SH-SY5Y (cell line): Measurements from ENCODE around the gene STAMBPL1.

Experiments used
- GATA2 ChIP-seq: IDR thresholded peaks from 2 replicates; pipeline ENCODE4 v1.6.1; 2011; ENCODE audit warnings: mild to moderate bottlenecking, low read depth, low read length
- GATA3 ChIP-seq: IDR thresholded peaks from 2 replicates; pipeline ENCODE4 v1.6.1; 2011; ENCODE audit warnings: low read depth, mild to moderate bottlenecking, low read length, moderate library complexity

Gene STAMBPL1

DNA sequence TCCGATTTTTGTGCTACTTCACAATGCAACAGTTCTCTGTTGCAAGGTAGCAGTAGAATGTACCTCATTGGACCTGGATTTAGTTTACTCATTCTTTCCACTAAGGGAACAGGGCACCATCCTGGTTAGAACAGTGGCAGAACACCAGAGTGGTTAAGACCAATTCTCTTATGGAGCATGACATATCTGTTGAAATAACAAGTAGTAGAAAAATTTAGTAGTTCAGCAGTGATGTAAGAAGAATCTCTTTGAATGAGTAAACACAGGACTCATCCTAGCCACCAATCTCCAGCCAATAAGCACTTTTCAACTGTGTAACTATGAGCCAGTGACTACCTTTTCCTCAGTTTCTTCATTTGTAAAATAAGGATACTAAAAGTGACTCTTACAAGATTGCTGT, 30.8 kb upstream of the STAMBPL1 start:
- TF ChIP-seq GATA3 (no peak), GATA2 (no peak)

DNA sequence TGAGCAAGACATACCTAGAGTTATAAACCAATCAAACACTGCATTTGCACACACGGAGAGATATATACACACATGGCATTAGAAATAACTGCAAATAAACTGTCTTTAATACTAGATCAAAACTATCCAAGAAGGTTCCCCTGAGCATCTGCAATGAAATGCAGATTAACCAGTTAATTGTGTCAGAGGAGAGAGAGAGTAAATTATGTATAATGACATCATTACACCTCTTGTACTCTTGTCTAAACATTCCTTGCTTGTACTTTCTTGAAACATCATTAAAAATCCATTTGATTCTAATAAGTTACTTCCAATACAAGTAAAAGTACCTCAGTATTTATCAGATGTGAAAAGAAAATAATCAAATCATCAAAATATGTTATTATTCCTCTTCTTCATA, 29.3 kb upstream of the STAMBPL1 start:
- TF ChIP-seq GATA2, result no peak
- no peak for TF ChIP-seq GATA3

DNA sequence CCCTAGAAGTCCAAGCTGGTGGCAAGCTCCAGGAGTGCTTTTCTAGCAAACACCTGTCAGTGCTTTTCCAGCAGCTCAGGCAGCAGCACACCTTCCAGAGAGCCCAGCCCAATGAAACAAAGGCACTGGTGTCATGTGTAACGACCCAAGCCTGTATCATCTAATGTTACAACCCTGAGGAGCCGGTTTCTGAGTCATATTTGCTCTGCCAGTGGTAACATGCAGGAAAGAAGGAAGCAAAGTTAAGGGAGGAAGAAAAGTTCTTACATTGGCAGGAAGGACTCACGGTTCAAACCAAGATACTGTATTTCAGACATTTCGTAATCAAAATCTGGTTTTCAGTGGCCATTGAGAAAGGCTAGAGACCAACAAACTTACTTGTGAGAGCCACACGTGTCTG, 28.3 kb upstream of the STAMBPL1 start, which contains the start of gene ANKRD22:
Gene ANKRD22 (minus strand): TSS at position 139 of the 400 bp plus-strand sequence. CDS start 237 bp downstream, outside the sequence.
- TF ChIP-seq GATA3, result no peak

DNA sequence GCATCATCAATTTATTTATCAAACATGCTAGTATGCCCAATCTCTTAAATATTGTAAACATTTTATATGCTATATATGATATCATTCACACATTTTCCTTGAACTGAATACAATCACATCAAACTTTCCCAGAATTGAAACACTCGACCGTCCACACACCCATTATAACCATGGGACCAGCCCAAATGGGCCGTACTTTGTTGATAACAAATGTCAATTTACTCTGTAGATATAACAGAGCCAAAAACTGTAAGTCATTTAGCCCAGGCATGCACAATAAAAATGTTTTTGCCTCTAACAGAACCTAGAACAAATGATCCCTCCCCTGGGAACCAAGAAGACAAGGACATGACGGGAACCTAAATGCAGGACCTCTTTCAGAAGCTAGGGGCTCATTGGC, 27.7 kb upstream of the STAMBPL1 start:
- TF ChIP-seq GATA3, result no peak
- TF ChIP-seq GATA2, result no peak

DNA sequence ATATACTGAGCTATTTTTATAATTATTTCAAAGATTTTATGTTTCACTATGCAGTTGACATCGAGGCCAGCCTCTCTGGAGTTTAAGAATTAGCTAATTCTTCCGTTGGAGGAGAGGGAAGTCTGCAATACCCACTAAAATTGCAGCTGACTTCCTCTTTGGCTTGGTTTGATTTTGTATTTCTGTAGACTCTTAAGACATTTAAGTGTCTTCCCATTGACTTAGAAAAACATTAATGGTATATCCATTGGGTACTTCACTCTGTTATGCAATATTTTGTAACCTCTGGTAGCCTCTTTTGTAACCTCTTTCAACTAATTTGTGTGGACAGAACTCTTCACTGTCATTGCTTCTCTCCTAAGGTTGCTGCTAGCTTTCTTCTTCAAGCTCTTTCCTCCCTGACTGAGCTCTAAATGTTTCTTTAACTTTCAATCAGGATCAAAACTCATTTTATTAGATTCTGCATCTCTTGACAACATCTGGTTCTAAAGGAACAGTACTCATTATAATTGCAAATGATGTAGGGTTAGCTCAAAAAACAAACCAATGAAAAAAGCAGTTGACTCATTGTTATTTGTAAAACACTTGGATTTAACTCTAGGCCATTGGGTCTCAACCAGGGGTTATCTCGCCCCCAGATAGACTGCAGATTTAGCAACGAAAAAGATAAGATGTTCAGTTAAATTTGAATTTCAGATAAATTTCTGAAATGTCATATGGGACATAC, 26.7 kb upstream of the STAMBPL1 start:
- TF ChIP-seq GATA2, result no peak
- TF ChIP-seq GATA3, result no peak

DNA sequence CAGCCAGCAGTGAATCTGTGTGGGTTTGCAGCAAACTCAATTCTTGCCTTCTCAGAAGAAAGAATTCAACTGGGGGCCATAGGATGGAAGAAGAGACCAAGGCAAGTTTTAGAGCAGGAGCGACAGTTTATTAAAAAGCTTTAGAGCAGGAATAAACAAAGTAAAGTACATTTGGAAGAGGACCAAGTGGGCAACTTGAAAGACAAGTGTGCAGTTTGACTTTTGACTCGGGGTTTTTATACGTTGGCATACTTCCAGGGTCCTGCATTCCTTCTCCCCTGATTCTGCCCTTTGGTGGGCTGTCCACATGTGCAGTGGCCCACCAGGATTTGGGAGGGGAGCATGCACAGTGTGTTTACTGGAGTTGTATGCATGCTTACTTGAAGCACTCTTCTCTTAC, 25.4 kb upstream of the STAMBPL1 start:
- TF ChIP-seq GATA2, result no peak

DNA sequence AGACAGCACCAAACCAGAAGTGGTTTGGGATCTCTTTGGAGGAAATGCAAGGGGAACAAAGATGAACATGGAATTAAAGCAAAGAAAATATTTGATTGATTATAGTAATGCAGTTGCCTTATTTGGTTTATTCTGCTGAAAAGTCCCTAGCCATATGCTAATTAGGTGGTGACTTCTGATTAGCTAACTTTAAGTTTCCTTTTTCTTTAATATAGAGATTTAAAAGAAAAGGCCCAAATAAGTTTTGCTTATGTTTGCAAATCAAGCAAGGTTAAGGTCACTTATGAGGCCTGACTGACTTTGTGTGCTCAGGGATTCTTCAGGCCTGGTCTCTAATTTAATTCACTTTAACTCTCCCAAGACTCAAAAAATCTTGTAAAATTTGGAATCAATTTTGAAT, 22.2 kb upstream of the STAMBPL1 start:
- TF ChIP-seq GATA3 (no peak), GATA2 (no peak)

DNA sequence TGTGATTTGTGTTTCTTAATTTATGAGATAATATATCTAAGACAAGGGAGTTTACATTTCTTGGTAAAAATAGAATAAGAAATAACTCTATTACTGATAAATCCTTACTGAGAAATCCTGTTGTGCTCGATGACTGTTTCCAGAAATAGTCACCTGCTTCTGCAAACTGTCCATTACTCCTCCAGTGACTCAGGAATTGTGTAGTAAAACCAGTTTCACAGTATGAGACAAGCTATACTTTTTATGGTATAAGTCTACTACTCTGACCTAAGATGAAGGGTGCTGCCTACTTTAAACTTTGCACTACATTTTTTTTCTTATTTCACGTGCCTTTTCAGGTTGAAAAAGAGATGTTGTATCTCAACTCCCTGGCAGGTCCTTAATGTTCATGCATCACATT, 21.6 kb upstream of the STAMBPL1 start:
- no peak for TF ChIP-seq GATA2
- TF ChIP-seq GATA3, result no peak

DNA sequence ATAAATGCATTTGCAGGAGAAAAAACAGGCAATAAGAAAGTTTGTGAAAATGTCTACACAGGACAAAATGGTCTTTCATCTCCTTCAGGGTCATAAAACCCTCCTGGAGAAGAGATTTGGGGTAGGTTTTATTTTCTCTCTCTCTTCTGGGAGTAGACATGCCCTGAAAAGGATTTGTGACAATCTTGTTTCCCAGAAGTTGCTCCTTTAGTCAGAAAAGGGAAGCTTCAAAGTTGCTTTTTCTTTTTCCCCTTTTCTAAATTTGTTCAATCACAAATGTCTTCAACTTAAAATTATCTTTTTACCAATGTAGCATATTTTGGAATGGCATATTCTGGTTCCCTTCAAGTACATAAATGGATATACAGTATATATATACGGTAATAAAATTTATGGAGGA, 19.0 kb upstream of the STAMBPL1 start:
- TF ChIP-seq GATA3 (no peak), GATA2 (no peak)

DNA sequence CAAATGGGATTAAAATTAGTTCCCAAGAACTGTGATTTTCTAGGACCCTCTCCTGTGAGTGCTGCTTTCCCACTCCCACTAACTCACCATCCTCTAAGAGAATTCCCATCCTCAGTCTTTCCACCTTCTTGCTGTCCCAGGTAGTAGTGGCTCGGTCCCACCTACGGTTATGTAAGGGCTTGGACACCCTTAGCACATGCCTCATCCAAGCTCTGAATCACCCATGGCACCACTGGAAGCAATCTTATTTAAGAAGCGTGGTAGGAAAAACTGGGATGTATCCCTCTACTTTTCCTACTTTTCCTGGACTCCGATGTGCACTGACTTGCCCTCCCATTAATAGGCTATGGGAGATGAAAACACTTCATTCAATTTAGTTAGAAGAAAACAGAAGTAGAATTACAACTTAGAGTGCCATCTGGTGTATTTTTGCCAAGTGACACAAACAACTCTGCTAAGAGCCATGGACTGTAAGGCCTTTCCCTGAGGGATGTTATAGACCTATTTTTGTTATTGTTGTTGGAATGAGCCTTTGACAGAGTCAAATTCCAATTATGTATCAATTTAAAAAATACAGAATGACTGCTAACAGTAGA, 14.7 kb upstream of the STAMBPL1 start:
- TF ChIP-seq GATA2 (no peak), GATA3 (no peak)

DNA sequence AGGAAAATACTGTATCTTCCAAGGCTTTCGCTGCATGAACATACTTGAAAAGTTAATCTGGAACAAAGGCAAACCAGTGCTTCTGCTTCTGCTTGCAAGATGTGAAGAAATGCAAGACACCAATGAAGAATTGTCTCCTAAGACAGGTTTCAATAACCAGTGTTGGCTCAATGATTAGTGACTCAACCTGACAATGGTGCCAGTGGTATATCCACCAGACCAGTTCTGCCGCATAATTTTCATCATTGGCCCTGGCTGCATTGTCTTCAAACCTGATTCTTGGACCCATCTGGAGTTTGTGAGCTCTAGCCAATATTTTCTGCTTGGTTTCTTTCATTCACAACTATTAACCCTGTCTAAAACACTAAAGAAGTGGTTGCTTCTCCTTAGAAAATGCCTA, 13.6 kb upstream of the STAMBPL1 start:
- TF ChIP-seq GATA2, result no peak
- TF ChIP-seq GATA3, result no peak

DNA sequence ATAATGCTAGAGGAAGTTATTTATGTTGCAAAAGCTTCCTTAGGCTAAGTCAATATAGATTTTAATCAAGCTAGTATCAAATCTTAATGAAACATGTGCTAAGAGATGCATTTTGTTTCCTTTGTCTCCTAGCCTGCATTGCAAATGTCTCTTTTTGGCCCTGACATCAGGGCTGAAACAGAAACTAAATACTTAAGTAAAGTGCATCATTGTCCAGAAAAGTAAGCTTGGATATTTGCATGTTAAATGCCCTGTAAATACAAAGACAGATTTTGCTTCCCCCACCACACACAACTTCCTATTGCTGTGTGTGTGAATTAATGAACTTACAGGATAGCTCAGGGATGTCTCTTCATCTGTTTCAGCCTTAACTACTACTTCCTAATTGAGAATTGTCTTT, 10.0 kb upstream of the STAMBPL1 start:
- TF ChIP-seq GATA2 (no peak), GATA3 (no peak)

DNA sequence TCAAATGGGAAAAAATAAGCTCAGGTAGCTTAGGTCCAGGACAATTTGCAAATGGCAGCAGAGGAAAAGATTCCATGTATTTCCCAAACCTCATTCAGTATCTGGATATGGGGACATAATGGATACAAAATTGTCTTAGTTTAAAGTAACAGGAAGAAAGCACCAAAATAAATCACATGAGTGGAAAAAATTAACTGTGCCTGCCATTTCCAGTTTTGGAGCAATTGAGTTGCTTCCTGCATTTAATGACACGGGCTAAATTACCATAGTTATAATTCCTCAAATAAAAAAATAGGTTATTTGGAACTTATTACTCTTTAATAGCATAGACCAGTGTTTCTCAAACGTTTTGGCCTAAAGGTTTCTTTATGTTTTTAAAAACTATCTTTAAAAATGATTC, 6.3 kb upstream of the STAMBPL1 start:
- TF ChIP-seq GATA3 (no peak), GATA2 (no peak)

DNA sequence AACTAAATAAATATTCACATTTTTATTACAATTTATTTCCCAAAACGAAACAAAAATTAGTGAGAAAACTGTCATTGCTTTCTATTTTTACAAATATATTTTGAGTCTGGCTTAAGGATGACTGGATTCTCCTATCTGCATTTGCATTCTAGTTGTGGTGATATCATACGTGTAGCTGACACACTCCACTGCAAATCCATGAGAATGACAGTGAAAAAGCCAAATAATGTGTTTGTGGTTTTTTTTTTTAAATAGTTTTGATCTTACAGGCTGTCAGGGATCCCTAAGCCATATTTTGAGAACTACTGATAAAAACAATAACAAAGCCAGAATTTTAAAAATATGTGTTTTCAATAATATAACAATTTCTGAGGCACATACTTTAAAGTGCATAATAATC, 5.8 kb upstream of the STAMBPL1 start:
- TF ChIP-seq GATA2 (no peak), GATA3 (no peak)

DNA sequence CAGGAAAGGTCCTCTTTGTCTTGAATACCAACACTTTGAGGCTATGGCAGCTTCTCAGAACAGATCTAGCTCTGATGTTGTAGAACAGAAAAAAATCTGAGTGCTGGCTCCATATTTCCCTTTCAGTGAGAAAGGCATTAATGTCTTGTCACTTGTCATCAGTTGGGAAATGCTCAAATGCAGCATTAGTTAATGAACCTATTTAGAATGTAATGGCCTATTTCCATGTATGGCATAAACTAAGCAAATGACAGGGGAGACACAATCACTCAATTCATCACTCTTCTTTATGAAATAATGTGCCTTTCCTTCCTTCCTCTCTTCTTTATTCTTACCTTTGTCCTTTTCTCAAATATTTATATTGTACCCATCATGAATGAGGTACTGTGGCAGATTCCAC, 5.0 kb upstream of the STAMBPL1 start:
- no peak for TF ChIP-seq GATA2

DNA sequence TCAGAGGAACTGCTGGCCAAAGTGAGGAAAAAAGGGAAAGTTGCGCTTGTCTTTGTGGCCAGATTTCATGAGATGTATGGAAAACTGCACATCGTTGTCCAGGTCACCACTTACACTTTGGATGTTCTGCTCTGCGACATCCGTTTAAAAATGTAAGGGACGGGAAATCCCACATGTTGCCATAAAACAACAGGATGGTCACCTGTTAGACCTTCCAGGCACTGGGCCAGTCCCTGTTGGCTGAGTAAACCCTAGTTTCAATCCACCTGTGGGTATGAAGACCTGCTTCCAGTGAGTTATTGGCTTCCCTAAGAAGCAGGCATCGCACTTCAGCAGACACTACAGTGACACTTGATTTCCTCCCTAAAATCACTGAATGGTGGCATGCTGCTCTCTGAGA, 2.7 kb upstream of the STAMBPL1 start:
- no peak for TF ChIP-seq GATA3
- no peak for TF ChIP-seq GATA2
